H4 (cell line): ENCODE measurements around the gene ARHGEF4. TPM values are rescaled to one million over a fixed set of nuclear protein-coding genes. Genes with fewer than 3 reads are reported as not detected.

ENCODE experiments used
- DNase-seq: peaks from one replicate; pipeline ENCODE4 v3.0.0-alpha.2; 2015; ENCODE audit warnings: low spot score
- total RNA-seq: library from RNA; depleted of rRNA; stranded (reverse); fragments of >200 nt; shearing (Covaris generic); gene quantifications from 2 replicates; pipeline ENCODE4 v1.2.3, GENCODE V29; 2014

The ARHGEF4 gene
- total RNA-seq, 1 experiment from 2014 or later = 1.2 TPM

- no peak for DNase-seq
These were observed 201.8 kb downstream of the ARHGEF4 start for GRCh38 chr2:131038258-131039100.

GRCh38 chr2:131039101-131039440, 202.4 kb downstream of the ARHGEF4 start:
- no peak for DNase-seq

- no peak for DNase-seq
These were observed 202.8 kb downstream of the ARHGEF4 start for GRCh38 chr2:131039535-131039907.

GRCh38 chr2:131039908-131040660, 203.4 kb downstream of the ARHGEF4 start:
- DNase-seq = no peak

- DNase-seq = no peak
These were observed 204.1 kb downstream of the ARHGEF4 start for GRCh38 chr2:131040661-131041401.

GRCh38 chr2:131041402-131042147, 204.9 kb downstream of the ARHGEF4 start:
- no peak for DNase-seq

- no peak for DNase-seq
These were observed 205.5 kb downstream of the ARHGEF4 start for GRCh38 chr2:131042148-131042775.

GRCh38 chr2:131043199-131044074, 206.7 kb downstream of the ARHGEF4 start:
- DNase-seq = no peak

GRCh38 chr2:131044075-131044756, 207.5 kb downstream of the ARHGEF4 start:
- no peak for DNase-seq

GRCh38 chr2:131044757-131045150, 208.0 kb downstream of the ARHGEF4 start:
- DNase-seq = no peak

GRCh38 chr2:131045286-131046027, 208.7 kb downstream of the ARHGEF4 start:
- no peak for DNase-seq

- DNase-seq = no peak
These were observed 209.6 kb downstream of the ARHGEF4 start for GRCh38 chr2:131046028-131046917.

- DNase-seq = no peak
These were observed 210.4 kb downstream of the ARHGEF4 start for GRCh38 chr2:131046918-131047652.

- DNase-seq = no peak
These were observed 211.3 kb downstream of the ARHGEF4 start for GRCh38 chr2:131047920-131048560.

- no peak for DNase-seq
These were observed 211.9 kb downstream of the ARHGEF4 start for GRCh38 chr2:131048641-131049040.

- no peak for DNase-seq
These were observed 212.5 kb downstream of the ARHGEF4 start for GRCh38 chr2:131049150-131049718.
